IMR-90 (cell line): ENCODE results near the gene DEUP1.

Experiments
- CTCF ChIP-seq: conservative IDR thresholded peaks from 2 replicates; pipeline ENCODE4 v1.5.1; 2012; ENCODE audit warnings: mild to moderate bottlenecking, low read depth, low read length, improper control_type of control experiment
- MAFK ChIP-seq: IDR thresholded peaks from 2 replicates; pipeline ENCODE4 v1.6.1; 2012; ENCODE audit warnings: low read depth, low read length, improper control_type of control experiment
- POLR2A ChIP-seq: IDR thresholded peaks from 2 replicates; pipeline ENCODE4 v1.6.1; 2012; ENCODE audit warnings: mild to moderate bottlenecking, low read depth, low read length
- RAD21 ChIP-seq: IDR thresholded peaks from 2 replicates; pipeline ENCODE4 v1.6.1; 2012; ENCODE audit warnings: low read length, improper control_type of control experiment
- SMC3 ChIP-seq: fragments of 150-350 bp; IDR thresholded peaks from 2 replicates; pipeline ENCODE4 v1.6.1; 2016; ENCODE audit warnings: low read depth, mild to moderate bottlenecking, antibody characterized with exemption, low read length, moderate library complexity
- USF2 ChIP-seq: fragments of 150-350 bp; IDR thresholded peaks from 2 replicates; pipeline ENCODE4 v1.6.1; 2017; ENCODE audit warnings: mild to moderate bottlenecking, antibody characterized with exemption, low read length, low read depth

GRCh38 chr11:93370260-93370659 is 39.7 kb downstream of the DEUP1 start:
- TF ChIP-seq CTCF (no peak), POLR2A (no peak), USF2 (no peak), SMC3 (no peak), MAFK (no peak), RAD21 (no peak)
